GM12878 (cell line): ENCODE measurements around the gene RIMBP2.

Source experiments
- BRCA1 ChIP-seq: IDR thresholded peaks from 2 replicates; pipeline ENCODE4 v1.6.1; 2011; ENCODE audit warnings: low read depth, low read length, improper control_type of control experiment
- CBFB ChIP-seq: IDR thresholded peaks from 2 replicates; pipeline ENCODE4 v1.6.1; 2016; ENCODE audit warnings: antibody characterized with exemption, low read depth
- EP300 ChIP-seq, 2 experiments: fragments of 150-350 bp in 1 of 2; IDR thresholded peaks; 2 replicates each; pipeline ENCODE4 v1.6.1; 2011 to 2012; ENCODE audit warnings: low read depth in 2 of 2, low read length in 2 of 2, borderline replicate concordance in 1 of 2, improper control_type of control experiment in 1 of 2, inconsistent platforms in 1 of 2; ENCODE audit not compliant: control insufficient read depth in 1 of 2
- EZH2 ChIP-seq: IDR thresholded peaks from 2 replicates; pipeline ENCODE4 v1.6.1; 2012; ENCODE audit warnings: low read depth, mild to moderate bottlenecking, control low read depth, inconsistent platforms, low read length, borderline replicate concordance; ENCODE audit not compliant: control insufficient read depth
- PAX8 ChIP-seq: fragments of 450-650 bp; IDR thresholded peaks from 2 replicates; pipeline ENCODE4 v1.6.1; 2017; ENCODE audit warnings: mild to moderate bottlenecking, moderate library complexity
- POLR2A ChIP-seq: IDR thresholded peaks from 2 replicates; pipeline ENCODE4 v1.6.1; 2011; ENCODE audit warnings: low read depth, mild to moderate bottlenecking, low read length
- POU2F2 ChIP-seq: IDR thresholded peaks from 3 replicates; pipeline ENCODE4 v1.6.1; 2011; ENCODE audit warnings: low read depth, mild to moderate bottlenecking, low read length, borderline replicate concordance
- RAD21 ChIP-seq: IDR thresholded peaks from 2 replicates; pipeline ENCODE4 v1.6.1; 2011; ENCODE audit warnings: mild to moderate bottlenecking, low read depth, low read length, moderate library complexity; ENCODE audit not compliant: insufficient read depth
- RUNX3 ChIP-seq: IDR thresholded peaks from 2 replicates; pipeline ENCODE4 v1.6.1; 2012; ENCODE audit warnings: low read length, inconsistent platforms
- ZNF274 ChIP-seq: IDR thresholded peaks from one replicate; pipeline ENCODE4 v1.8.0; 2011; ENCODE audit not compliant: insufficient read length, insufficient read depth
- TF ChIP-seq, protein P1 (sequence below), 3 experiments: IDR thresholded peaks in 2 of 3; conservative IDR thresholded peaks in 1 of 3; 2 replicates each; pipeline ENCODE4 v1.5.1; 2011; ENCODE audit warnings: low read depth in 3 of 3, low read length in 3 of 3, mild to moderate bottlenecking in 3 of 3, control low read depth in 2 of 3, moderate library complexity in 2 of 3, inconsistent platforms in 1 of 3, mixed read lengths in 1 of 3; ENCODE audit not compliant: control insufficient read depth in 2 of 3, insufficient read depth in 1 of 3; ENCODE audit errors: extremely low read depth in 1 of 3
- TF ChIP-seq, protein P2 (sequence below): IDR thresholded peaks from 2 replicates; pipeline ENCODE4 v1.6.1; 2012; ENCODE audit warnings: low read length, inconsistent platforms

DNA sequence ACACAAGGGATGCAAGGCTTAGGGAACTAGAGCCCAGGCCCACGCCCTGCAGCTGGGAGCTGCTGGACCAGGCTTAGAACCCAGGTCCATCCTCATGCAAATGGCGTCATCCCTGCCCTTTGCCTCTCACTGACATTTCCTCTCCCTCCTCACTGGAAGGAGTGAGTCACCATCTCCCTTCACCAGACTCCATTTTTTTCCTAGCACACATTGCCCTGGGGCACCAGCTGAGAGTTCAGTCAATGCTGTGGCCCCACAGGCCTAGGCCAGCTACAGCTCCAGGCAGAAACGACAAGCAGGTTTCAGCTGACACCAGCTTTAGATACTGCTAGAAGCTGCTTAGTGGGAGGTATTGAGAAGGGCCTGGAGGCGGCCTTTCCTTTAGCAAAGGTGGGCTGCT is 98.9 kb downstream of the RIMBP2 start:
- no peak for TF ChIP-seq ZNF274
- TF ChIP-seq, protein P1, sequence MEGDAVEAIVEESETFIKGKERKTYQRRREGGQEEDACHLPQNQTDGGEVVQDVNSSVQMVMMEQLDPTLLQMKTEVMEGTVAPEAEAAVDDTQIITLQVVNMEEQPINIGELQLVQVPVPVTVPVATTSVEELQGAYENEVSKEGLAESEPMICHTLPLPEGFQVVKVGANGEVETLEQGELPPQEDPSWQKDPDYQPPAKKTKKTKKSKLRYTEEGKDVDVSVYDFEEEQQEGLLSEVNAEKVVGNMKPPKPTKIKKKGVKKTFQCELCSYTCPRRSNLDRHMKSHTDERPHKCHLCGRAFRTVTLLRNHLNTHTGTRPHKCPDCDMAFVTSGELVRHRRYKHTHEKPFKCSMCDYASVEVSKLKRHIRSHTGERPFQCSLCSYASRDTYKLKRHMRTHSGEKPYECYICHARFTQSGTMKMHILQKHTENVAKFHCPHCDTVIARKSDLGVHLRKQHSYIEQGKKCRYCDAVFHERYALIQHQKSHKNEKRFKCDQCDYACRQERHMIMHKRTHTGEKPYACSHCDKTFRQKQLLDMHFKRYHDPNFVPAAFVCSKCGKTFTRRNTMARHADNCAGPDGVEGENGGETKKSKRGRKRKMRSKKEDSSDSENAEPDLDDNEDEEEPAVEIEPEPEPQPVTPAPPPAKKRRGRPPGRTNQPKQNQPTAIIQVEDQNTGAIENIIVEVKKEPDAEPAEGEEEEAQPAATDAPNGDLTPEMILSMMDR (IDR thresholded peaks at IDR 0.05 in 2 of 3, conservative IDR thresholded peaks at IDR 0.05 in 1 of 3; ENCODE audit: control insufficient read depth in 2 of 3, extremely low read depth in 1 of 3, insufficient read depth in 1 of 3, low read depth in 3 of 3, low read length in 3 of 3), result no peak
- no peak for TF ChIP-seq POLR2A
- no peak for TF ChIP-seq CBFB
- no peak for TF ChIP-seq EP300 (IDR thresholded peaks at IDR 0.05; ENCODE audit: borderline replicate concordance in 1 of 2, control insufficient read depth in 1 of 2, low read depth in 2 of 2, low read length in 2 of 2)
- no peak for TF ChIP-seq EZH2
- TF ChIP-seq, protein P2, sequence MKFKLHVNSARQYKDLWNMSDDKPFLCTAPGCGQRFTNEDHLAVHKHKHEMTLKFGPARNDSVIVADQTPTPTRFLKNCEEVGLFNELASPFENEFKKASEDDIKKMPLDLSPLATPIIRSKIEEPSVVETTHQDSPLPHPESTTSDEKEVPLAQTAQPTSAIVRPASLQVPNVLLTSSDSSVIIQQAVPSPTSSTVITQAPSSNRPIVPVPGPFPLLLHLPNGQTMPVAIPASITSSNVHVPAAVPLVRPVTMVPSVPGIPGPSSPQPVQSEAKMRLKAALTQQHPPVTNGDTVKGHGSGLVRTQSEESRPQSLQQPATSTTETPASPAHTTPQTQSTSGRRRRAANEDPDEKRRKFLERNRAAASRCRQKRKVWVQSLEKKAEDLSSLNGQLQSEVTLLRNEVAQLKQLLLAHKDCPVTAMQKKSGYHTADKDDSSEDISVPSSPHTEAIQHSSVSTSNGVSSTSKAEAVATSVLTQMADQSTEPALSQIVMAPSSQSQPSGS, result no peak
- no peak for TF ChIP-seq POU2F2
- no peak for TF ChIP-seq PAX8
- no peak for TF ChIP-seq RUNX3
- no peak for TF ChIP-seq RAD21
- TF ChIP-seq BRCA1, result no peak
